Measurements from ENCODE around the gene PFKM.

The PFKM gene

DNA sequence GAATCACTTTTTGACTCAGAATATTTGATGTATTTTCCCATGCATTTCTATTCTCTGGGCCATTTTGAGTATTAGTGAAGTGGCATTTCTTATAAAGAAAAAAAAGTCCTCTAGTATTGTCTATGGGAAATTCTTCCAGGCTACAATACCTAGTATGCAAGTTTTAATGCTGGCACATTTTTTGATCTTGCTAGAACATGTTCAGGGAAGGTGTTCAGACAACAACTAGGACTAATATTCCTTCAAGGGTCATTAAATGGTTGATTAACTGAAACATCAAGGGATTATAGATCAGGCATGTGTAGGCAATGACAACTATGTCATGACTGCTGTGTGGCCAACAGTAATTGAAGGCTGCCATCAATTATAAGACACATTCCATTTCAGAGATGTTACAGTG lies 71.9 kb downstream of the PFKM start:
- DNase-seq, result no peak

DNA sequence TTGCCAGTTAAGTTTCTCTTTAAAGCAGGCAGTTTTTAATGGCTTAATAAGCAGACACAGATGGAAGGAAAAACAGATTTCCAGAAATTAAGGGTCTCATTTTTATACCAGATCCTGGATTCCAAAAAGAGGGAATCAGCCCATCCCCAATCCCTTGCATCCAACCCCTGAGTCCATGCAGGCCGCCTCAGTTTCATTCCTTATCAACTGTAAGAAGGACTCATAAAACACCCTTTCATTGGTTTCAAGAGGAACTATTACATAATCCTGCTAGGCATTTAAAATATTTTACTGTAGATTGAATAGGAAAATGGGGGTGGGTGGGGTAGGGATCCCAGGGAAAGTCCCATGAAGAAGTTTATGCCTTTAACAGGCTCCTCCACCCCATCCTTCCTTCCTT lies 73.7 kb downstream of the PFKM start:
- no peak for DNase-seq

DNA sequence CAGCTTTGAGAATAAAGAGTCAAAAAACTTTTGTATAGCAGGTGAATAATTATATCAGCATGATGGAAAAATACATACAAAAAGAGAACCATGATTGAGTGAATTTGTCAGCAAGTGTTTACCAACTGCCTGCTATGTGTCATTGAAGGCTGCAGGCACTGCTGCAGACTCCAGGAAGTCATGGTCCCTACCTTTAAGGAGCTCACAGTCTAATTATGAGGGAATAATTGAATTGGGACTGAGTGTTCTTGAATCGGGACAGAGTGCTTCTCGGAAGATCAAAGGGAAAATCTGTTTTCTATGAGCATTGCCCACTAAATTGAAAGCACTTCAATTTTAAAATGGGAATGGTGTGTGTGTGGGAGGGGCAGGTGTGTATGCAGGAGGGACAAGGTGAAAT lies 74.5 kb downstream of the PFKM start:
- no peak for DNase-seq

DNA sequence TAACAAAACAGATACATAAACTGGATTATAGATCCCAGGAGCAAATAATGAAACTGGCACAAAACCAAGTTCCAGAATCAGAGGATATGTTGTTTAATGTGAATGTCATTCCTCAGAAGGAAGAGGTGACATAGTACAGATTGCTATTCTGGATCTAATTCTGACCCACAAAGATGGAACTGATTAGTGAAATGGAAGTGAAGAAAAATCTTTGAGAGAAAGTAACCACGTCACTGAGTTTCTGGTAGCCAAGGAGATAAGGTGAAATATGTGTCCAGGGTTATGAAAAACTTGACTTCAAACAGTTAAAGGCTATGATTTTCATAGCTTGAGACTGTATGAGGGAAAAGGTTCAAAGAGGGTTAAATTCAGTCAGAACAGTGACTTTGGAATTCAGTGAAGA lies 75.6 kb downstream of the PFKM start:
- no peak for DNase-seq
